Fibroblast of lung (primary cell): ENCODE data around the gene NINJ2.

ENCODE experiments used
- EZH2 ChIP-seq: IDR thresholded peaks from 2 replicates; pipeline ENCODE4 v1.5.1; 2012; ENCODE audit warnings: low read length, control low read depth, mild to moderate bottlenecking; ENCODE audit errors: missing control alignments
- TF ChIP-seq, protein P1 (sequence below), 2 donors: IDR thresholded peaks in 1 of 2; conservative IDR thresholded peaks in 1 of 2; 1 replicate in 1 of 2; 2 replicates in 1 of 2; pipeline ENCODE4 v1.5.1; 2011 to 2012; ENCODE audit warnings: low read length in 2 of 2, control low read depth in 1 of 2, inconsistent platforms in 1 of 2, low read depth in 1 of 2, mild to moderate bottlenecking in 1 of 2

DNA sequence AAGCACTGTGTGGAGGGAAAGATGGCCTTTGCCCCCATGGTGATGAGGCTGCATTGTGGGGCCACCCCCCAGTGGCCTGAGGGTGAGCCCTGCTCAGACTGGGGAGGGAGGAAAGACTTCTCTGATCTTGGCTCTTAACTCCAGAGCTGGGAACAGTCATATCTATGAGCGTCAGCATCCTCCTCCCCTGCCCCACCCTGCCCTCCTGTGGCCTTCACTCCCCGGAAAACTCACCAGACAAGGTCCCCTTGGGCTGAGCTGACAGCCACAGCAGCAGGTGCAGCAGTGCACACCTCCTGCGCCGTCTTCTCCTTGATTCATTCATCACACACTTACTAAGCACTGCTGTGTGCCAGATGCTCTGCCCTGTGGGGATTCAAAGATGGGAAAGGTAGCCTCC lies 104.7 kb downstream of the NINJ2 start:
- TF ChIP-seq, protein P1, sequence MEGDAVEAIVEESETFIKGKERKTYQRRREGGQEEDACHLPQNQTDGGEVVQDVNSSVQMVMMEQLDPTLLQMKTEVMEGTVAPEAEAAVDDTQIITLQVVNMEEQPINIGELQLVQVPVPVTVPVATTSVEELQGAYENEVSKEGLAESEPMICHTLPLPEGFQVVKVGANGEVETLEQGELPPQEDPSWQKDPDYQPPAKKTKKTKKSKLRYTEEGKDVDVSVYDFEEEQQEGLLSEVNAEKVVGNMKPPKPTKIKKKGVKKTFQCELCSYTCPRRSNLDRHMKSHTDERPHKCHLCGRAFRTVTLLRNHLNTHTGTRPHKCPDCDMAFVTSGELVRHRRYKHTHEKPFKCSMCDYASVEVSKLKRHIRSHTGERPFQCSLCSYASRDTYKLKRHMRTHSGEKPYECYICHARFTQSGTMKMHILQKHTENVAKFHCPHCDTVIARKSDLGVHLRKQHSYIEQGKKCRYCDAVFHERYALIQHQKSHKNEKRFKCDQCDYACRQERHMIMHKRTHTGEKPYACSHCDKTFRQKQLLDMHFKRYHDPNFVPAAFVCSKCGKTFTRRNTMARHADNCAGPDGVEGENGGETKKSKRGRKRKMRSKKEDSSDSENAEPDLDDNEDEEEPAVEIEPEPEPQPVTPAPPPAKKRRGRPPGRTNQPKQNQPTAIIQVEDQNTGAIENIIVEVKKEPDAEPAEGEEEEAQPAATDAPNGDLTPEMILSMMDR (conservative IDR thresholded peaks at IDR 0.05 in 1 of 2, IDR thresholded peaks at IDR 0.05 in 1 of 2; ENCODE audit: low read depth in 1 of 2, low read length in 2 of 2), result no peak
- TF ChIP-seq EZH2, result no peak
